ENCODE data around the gene SMAP1.

The SMAP1 gene

GRCh38 chr6:70903665-70904452 is 236.2 kb downstream of the SMAP1 start:
- DNase-seq = no peak

- no peak for DNase-seq
Measured at GRCh38 chr6:70905742-70906141, 238.1 kb downstream of the SMAP1 start.
